T47D (cell line): ENCODE results near the gene GBX1.

Source experiments
- DNase-seq, 2 experiments: peaks; one replicate each; pipeline versions ENCODE4 v3.0.0 to v3.0.0-alpha.2; 2011 to 2012; ENCODE audit warnings: low read depth in 1 of 2, low spot score in 1 of 2
- JUND ChIP-seq: IDR thresholded peaks from 2 replicates; pipeline ENCODE4 v1.6.1; 2012; ENCODE audit warnings: low read depth
- in situ Hi-C: cut with HindIII; loops from 2 replicates; pipeline ENCODE4 v1.10.0; 2016; ENCODE audit warnings: low sequenced_read_pairs, low pct_unique_long_range_greater_than_20kb

GBX1 gene

DNA sequence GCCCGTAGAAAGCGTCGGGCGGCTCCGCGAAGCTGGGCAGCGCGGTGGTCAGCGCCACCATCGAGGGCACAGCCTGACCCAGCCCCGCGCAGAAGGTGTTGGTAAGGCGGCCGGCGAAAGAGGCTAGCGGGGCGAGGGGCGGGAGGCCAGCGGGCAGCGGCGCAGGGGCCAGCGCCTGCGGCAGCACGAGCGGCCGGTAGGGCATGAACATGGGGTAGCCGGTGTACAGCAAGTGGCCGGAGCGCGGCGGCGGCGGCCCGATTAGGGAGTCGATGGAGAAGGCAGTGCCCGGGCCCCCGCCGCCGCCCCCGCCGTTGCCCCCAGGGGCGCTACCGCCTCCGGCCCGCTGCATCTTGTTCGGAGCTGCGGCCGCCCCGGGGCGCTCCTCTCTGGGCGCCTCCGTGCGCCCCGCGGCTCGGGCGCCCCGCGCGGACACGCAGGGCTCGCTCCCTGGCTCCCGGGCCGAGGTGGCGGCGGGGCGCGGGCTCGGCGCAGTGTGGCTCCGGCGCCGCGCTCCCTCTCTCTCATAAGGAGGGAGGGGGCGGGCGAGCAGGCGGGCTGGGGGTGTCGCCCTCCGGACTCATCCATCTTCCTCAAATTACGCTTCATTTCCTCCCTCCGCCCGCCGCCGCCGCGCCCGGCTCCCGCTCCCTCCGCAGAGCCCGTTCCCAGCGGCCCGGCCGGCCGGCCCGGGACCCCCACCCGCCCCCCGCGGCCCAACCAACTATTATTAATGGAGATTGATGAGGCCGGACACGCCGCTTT lies at the start of gene GBX1:
Gene GBX1, minus strand, starts transcription at position 498 of the 765 bp plus-strand sequence. Its CDS starts 146 bp downstream, at position 352.
- DNase-seq = no peak

DNA sequence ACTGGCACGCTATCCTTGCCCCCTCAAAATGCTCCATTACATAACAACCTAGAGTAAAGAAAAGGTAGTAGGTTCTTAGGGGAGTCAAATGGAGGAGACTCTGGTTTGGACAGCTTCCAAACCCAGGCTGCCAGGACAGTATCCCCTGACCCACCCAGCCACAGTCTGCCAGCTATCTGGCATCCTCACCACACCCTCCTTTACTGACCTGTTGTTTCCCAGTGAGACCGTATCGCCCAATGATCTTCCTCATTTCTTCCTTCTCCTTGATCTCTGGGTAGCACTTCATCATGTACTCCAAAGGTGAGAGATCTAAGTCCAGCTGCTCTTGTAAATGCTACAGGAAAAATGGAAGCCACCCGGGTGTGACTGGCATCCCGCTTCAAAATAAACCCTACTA lies 47.9 kb upstream of the GBX1 start:
- TF ChIP-seq JUND = no peak
- in situ Hi-C loops = no loop called here
- DNase-seq = no peak

More for the DNA sequence above, at the start of gene GBX1:
- no peak for TF ChIP-seq JUND
- in situ Hi-C loops = no loop called here

DNA sequence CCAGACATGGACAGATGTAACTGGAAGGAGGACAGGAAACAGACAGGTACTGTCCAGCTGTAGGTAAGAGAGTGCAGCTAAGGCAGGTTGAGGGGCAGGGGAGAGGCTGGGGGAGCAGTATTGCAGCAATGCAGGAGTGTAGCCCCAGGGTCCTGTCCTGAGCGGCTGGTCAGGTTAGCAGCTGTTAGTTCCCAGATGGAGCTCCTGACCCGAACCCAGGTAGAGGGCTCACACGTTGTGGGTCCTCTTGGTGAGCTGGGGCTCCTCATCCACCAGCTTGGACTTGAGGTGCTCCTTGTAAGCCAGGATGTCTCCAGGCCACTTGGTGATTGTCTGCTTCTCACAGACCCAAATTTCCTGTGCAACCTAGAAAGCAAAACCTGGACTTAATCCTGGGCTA lies 46.3 kb upstream of the GBX1 start:
- in situ Hi-C loops = no loop called here
- TF ChIP-seq JUND = no peak
- no peak for DNase-seq

DNA sequence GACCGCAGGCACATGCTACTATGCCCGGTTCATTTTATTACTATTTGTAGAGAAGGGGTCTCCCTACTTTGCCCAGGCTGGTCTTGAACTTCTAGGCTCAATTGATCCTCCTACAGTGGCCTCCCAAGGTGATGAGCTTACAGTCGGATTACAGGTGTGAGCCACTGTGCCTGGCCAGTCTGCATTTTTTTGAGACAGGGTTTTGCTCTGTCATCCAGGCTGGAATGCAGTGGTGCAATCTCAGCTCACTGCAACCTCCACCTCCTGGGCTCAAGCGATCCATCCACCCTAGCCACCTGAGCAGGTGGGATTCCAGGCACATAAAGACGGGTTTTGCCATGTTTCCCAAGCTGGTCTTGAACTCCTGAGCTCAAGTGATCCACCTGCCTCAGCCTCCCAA lies 45.1 kb upstream of the GBX1 start:
- in situ Hi-C loops = no loop called here
- TF ChIP-seq JUND = no peak
- no peak for DNase-seq

DNA sequence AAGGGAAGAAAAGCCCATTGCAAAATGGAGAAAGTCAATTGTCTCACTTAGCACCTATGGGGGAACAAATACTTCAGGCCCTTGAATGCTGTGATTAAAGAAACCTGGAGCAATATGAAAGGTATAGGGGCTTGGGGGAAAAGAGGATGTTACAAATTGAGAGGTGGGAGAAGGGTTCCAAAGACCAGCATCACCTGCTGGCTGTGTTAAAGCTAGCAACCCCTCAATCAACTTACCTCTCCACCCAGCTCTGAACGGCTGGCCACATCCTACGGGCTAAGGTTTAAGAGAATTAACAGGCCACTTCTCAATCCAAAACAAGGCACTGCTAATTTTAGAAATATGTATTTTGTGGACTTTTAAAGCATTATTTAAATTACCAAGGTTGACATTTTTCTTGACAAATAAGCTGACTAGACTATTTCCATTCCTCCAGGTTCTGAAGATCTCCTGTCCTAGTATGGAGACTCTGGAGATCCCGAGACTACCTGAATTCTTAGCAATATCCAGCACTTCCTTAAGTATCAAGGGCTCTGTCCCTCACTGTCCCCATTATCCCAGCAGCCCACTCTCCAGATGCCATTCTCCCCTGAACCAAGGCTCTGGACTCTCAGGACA lies 43.8 kb upstream of the GBX1 start:
- no peak for DNase-seq
- in situ Hi-C loops = no loop called here
- TF ChIP-seq JUND = no peak

DNA sequence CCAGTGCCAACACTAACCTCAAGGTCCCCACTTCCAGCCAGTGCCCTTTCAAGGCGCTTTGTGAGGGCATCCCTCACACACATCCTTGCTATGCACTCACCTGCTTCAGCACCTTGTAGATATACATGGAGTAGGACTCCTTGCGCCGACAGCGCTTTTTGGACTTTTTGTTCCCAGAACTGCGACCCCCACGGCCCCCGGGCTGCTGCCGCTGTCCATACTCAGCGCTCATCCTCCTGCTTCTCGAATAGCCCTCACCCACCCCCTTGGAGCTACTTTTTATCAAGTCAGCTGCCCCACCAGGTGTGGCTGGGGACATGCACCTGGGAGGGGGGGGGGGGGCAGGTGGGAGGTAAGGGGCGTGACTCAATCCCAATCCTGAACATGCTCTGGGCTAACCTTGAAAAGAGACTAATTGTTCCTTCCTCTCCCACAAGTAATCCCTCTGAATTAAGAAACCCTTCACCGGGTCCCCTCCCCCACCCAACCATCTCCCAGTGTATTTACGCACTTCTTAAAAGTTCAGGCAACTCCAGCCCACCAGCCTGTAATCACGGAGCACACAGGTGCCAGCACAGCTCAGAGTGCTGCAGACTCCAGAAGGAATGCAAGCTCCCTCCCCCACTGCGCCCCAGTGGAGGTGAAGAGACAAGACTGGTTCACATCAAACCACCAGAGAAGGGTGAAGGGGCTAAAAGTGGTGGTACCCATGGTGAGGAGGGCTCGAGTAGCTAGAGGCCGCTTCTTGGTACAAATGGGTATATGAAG lies 42.8 kb upstream of the GBX1 start, which contains the start of gene H2BK1:
Gene H2BK1, minus strand, starts transcription at position 402 of the 768 bp plus-strand sequence. Its CDS starts 170 bp downstream, at position 232.
- in situ Hi-C loops = no loop called here
- TF ChIP-seq JUND = no peak
- DNase-seq = no peak

DNA sequence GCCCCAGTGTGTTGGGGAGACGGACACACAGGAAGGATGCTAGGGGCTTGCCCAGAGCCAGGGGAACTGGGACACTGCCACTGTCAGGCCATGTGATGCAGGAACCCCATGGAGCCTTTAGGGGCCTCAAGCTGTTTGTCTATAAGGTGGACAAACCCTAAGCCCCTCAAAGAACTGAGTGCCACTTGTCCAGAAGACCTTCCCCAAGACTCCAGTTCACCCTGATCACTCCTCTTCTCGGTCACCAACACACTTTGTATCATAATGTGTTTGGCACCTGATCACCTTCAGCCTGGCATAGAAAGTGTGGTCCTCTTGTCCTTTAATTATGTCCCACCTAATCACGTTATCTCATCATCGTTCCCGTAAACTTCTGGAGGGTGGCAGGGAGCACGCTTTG lies 42.1 kb upstream of the GBX1 start:
- in situ Hi-C loops = no loop called here
- no peak for TF ChIP-seq JUND

DNA sequence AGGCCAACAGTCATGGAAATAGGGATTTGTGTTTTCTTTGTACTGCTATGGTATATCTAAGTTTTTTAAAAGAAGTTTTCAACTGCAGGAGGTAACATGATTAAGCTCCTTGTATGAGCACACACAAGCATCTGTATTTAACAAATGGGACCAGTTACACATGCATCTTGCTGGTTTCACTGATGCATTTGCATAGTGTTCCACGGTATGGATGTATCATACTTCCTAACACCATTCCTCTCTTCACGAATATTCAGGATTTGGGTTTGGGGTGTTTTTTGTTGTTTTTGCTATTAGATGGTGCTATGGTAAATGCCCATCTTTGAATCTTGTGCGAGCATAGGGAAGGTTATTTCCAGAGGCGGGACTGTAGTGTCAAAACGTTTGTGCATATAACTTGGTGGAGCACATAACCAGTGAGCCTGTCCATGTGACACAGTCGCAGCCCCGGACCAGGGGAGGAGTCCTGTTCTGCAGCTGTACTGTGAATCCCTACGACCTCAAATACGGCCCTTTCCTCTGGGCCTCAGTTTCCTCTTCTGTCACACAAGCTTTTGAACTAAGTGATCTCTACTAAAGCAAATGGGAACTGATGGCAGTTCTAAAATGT lies 40.9 kb upstream of the GBX1 start:
- no peak for TF ChIP-seq JUND
- in situ Hi-C loops = no loop called here

More for the DNA sequence above, 42.1 kb upstream of the GBX1 start:
- DNase-seq = no peak

DNA sequence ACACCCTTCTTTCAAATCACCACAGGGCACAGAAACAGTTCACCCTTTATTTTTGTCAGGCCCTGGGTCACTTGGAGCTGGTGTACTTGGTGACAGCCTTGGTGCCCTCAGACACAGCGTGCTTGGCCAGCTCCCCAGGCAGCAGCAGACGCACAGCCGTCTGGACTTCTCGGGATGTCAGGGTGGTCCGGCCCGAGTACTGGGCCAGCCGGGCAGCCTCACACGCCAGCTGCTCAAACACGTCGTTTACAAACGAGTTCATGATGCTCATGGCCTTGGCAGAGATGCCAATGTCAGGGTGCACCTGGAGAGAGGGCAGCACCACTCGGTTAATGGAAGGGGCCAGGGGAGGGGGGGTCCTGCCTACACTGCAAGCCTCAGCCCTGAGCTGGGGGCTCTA lies 40.3 kb upstream of the GBX1 start:
- in situ Hi-C loops = no loop called here
- DNase-seq = no peak
- no peak for TF ChIP-seq JUND

More for the DNA sequence above, 40.9 kb upstream of the GBX1 start:
- DNase-seq = no peak

DNA sequence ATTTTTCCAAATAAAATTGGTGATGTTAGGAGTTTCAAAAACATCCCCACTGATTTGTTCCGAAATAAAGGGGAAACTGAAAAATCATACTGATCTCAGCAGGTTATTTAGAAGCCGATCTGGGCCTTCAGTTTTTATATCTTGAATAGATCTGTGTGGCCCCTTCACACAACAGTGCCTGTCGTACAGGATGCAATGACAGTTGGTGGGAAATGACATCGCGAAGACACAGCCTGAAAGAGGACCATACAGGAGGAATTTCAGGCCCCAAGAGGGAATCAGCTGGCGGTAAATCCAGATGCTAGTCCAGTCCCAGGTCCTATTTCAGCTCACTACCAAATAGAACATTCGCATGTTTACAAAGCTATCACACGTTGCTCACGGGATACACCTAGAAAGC lies 39.8 kb upstream of the GBX1 start:
- no peak for DNase-seq
- no peak for TF ChIP-seq JUND
- in situ Hi-C loops = no loop called here

DNA sequence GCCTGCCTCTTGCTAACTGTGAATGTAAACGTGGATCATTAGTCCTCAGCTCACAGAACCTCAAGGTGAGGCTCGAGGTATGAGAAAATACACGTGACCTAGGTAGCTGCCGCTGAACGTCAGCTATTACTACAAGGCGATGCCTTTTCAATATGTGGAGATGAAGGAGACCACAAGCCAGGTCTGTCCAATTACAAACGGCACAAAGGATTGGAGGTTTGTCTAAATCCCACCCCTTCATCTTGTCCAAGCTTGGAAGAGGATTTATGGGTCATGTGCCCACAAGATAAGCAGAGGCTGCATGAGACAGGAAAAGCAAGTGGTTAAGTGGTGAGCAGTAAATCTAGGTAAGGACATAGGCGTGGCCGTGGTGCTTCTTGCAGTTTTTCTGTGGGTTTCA lies 39.4 kb upstream of the GBX1 start:
- no peak for TF ChIP-seq JUND
- in situ Hi-C loops = no loop called here
- no peak for DNase-seq

DNA sequence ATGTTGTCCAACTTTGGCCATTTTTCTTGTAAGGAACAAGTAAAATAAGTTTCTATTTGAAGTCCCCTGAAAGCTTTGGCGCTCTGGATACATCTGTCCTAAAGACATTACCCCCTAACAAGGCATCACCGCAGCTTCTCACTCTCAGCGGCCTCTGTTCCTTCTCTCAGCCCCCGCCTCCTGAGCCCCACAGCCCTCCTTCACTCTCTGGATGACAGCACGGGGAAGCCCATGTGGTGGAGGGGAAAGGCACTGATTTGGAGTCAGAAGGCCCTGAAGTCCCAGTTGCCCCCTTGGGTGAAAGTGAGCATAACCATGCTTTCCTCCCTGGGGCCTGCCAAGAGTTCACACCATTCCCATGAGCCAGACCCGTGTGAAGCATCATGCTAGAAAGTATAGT lies 38.2 kb upstream of the GBX1 start:
- no peak for TF ChIP-seq JUND
- DNase-seq = no peak
- in situ Hi-C loops = no loop called here
